ENCODE data around the gene DIS3L2.
"Not testable (repeated sequence)": the region's sequence is repeated elsewhere in the genome, so short reads cannot be mapped to it uniquely, and the experiment has no call there.

Gene DIS3L2

GRCh38 chr2:232366461-232366860 lies 404.9 kb downstream of the DIS3L2 start:
- not testable (repeated sequence) for H3K27ac ChIP-seq (ENCODE audit: low read length); H3K4me1 ChIP-seq (ENCODE audit: control insufficient read depth in 1 of 2, insufficient read depth in 2 of 2, low read length in 2 of 2); H3K9me3 ChIP-seq (ENCODE audit: control insufficient read depth in 1 of 2, low read length in 2 of 2); H3K36me3 ChIP-seq (ENCODE audit: control insufficient read depth in 1 of 2, insufficient read depth in 2 of 2, low read length in 2 of 2); H3K4me3 ChIP-seq (ENCODE audit: low read depth in 1 of 2, low read length in 2 of 2); H3K27me3 ChIP-seq (ENCODE audit: low read depth, low read length)

GRCh38 chr2:232367016-232367415 lies 405.5 kb downstream of the DIS3L2 start:
- H3K4me3 ChIP-seq (ENCODE audit: low read depth in 1 of 2, low read length in 2 of 2): no peak overlapping the region
- H3K27me3 ChIP-seq (ENCODE audit: low read depth, low read length): no peaks in the 10 kb centered on the region
- no peaks in the 10 kb centered on the region for H3K9me3 ChIP-seq (ENCODE audit: control insufficient read depth in 1 of 2, low read length in 2 of 2)
- H3K4me1 ChIP-seq (ENCODE audit: control insufficient read depth in 1 of 2, insufficient read depth in 2 of 2, low read length in 2 of 2): peaks cover 0 to 4% of the 10 kb centered on the region in 2 donors
- H3K27ac ChIP-seq (ENCODE audit: low read length): no peak overlapping the region
- no peaks in the 10 kb centered on the region for H3K36me3 ChIP-seq (ENCODE audit: control insufficient read depth in 1 of 2, insufficient read depth in 2 of 2, low read length in 2 of 2)

- no peaks in the 10 kb centered on the region for H3K36me3 ChIP-seq (ENCODE audit: control insufficient read depth in 1 of 2, insufficient read depth in 2 of 2, low read length in 2 of 2)
- no peak overlapping the region for H3K4me3 ChIP-seq (ENCODE audit: low read depth in 1 of 2, low read length in 2 of 2)
- H3K9me3 ChIP-seq (ENCODE audit: control insufficient read depth in 1 of 2, low read length in 2 of 2): no peaks in the 10 kb centered on the region
- H3K27me3 ChIP-seq (ENCODE audit: low read depth, low read length): no peaks in the 10 kb centered on the region
- peaks cover 0 to 4% of the 10 kb centered on the region in 2 donors for H3K4me1 ChIP-seq (ENCODE audit: control insufficient read depth in 1 of 2, insufficient read depth in 2 of 2, low read length in 2 of 2)
- no peak overlapping the region for H3K27ac ChIP-seq (ENCODE audit: low read length)
Measured at GRCh38 chr2:232367591-232368233, 406.2 kb downstream of the DIS3L2 start.

- H3K27ac ChIP-seq (ENCODE audit: low read length): no peak overlapping the region
- no peaks in the 10 kb centered on the region for H3K9me3 ChIP-seq (ENCODE audit: control insufficient read depth in 1 of 2, low read length in 2 of 2)
- no peaks in the 10 kb centered on the region for H3K27me3 ChIP-seq (ENCODE audit: low read depth, low read length)
- H3K36me3 ChIP-seq (ENCODE audit: control insufficient read depth in 1 of 2, insufficient read depth in 2 of 2, low read length in 2 of 2): no peaks in the 10 kb centered on the region
- peaks cover 0 to 4% of the 10 kb centered on the region in 2 donors for H3K4me1 ChIP-seq (ENCODE audit: control insufficient read depth in 1 of 2, insufficient read depth in 2 of 2, low read length in 2 of 2)
- H3K4me3 ChIP-seq (ENCODE audit: low read depth in 1 of 2, low read length in 2 of 2): no peak overlapping the region
Measured at GRCh38 chr2:232368311-232368731, 406.8 kb downstream of the DIS3L2 start.

GRCh38 chr2:232369126-232369951 lies 407.8 kb downstream of the DIS3L2 start:
- Histone ChIP-seq H3K27ac (ENCODE audit: low read length) (no peak overlapping the region), H3K4me1 (ENCODE audit: control insufficient read depth in 1 of 2, insufficient read depth in 2 of 2, low read length in 2 of 2) (peaks cover 0 to under 1% of the 10 kb centered on the region in 2 donors), H3K36me3 (ENCODE audit: control insufficient read depth in 1 of 2, insufficient read depth in 2 of 2, low read length in 2 of 2) (no peaks in the 10 kb centered on the region), H3K4me3 (ENCODE audit: low read depth in 1 of 2, low read length in 2 of 2) (no peak overlapping the region), H3K27me3 (ENCODE audit: low read depth, low read length) (no peaks in the 10 kb centered on the region), H3K9me3 (ENCODE audit: control insufficient read depth in 1 of 2, low read length in 2 of 2) (no peaks in the 10 kb centered on the region)

- not testable (repeated sequence) for H3K36me3 ChIP-seq (ENCODE audit: control insufficient read depth in 1 of 2, insufficient read depth in 2 of 2, low read length in 2 of 2); H3K27me3 ChIP-seq (ENCODE audit: low read depth, low read length); H3K27ac ChIP-seq (ENCODE audit: low read length); H3K9me3 ChIP-seq (ENCODE audit: control insufficient read depth in 1 of 2, low read length in 2 of 2); H3K4me1 ChIP-seq (ENCODE audit: control insufficient read depth in 1 of 2, insufficient read depth in 2 of 2, low read length in 2 of 2); H3K4me3 ChIP-seq (ENCODE audit: low read depth in 1 of 2, low read length in 2 of 2)
Measured at GRCh38 chr2:232370007-232370406, 408.5 kb downstream of the DIS3L2 start.

- Histone ChIP-seq H3K27me3 (ENCODE audit: low read depth, low read length) (no peaks in the 10 kb centered on the region), H3K4me1 (ENCODE audit: control insufficient read depth in 1 of 2, insufficient read depth in 2 of 2, low read length in 2 of 2) (no peaks in the 10 kb centered on the region), H3K27ac (ENCODE audit: low read length) (no peak overlapping the region), H3K9me3 (ENCODE audit: control insufficient read depth in 1 of 2, low read length in 2 of 2) (no peaks in the 10 kb centered on the region), H3K36me3 (ENCODE audit: control insufficient read depth in 1 of 2, insufficient read depth in 2 of 2, low read length in 2 of 2) (no peaks in the 10 kb centered on the region), H3K4me3 (ENCODE audit: low read depth in 1 of 2, low read length in 2 of 2) (no peak overlapping the region)
Measured at GRCh38 chr2:232372231-232373208, 411.0 kb downstream of the DIS3L2 start.

GRCh38 chr2:232374356-232374755 lies 412.8 kb downstream of the DIS3L2 start:
- Histone ChIP-seq H3K4me3 (ENCODE audit: low read depth in 1 of 2, low read length in 2 of 2) (no peak overlapping the region), H3K27ac (ENCODE audit: low read length) (no peak overlapping the region), H3K27me3 (ENCODE audit: low read depth, low read length) (no peaks in the 10 kb centered on the region)

GRCh38 chr2:232375164-232375563 lies 413.7 kb downstream of the DIS3L2 start:
- H3K4me1 ChIP-seq (ENCODE audit: control insufficient read depth in 1 of 2, insufficient read depth in 2 of 2, low read length in 2 of 2): no peaks in the 10 kb centered on the region
- H3K27me3 ChIP-seq (ENCODE audit: low read depth, low read length): no peaks in the 10 kb centered on the region
- H3K4me3 ChIP-seq (ENCODE audit: low read depth in 1 of 2, low read length in 2 of 2): no peak overlapping the region
- no peaks in the 10 kb centered on the region for H3K36me3 ChIP-seq (ENCODE audit: control insufficient read depth in 1 of 2, insufficient read depth in 2 of 2, low read length in 2 of 2)
- H3K9me3 ChIP-seq (ENCODE audit: control insufficient read depth in 1 of 2, low read length in 2 of 2): no peaks in the 10 kb centered on the region
- no peak overlapping the region for H3K27ac ChIP-seq (ENCODE audit: low read length)

More at GRCh38 chr2:232374356-232374755, 412.8 kb downstream of the DIS3L2 start:
- H3K36me3 ChIP-seq (ENCODE audit: control insufficient read depth in 1 of 2, insufficient read depth in 2 of 2, low read length in 2 of 2): no peaks in the 10 kb centered on the region
- no peaks in the 10 kb centered on the region for H3K4me1 ChIP-seq (ENCODE audit: control insufficient read depth in 1 of 2, insufficient read depth in 2 of 2, low read length in 2 of 2)
- H3K9me3 ChIP-seq (ENCODE audit: control insufficient read depth in 1 of 2, low read length in 2 of 2): no peaks in the 10 kb centered on the region

- H3K27ac ChIP-seq (ENCODE audit: low read length): no peak overlapping the region
- no peaks in the 10 kb centered on the region for H3K9me3 ChIP-seq (ENCODE audit: control insufficient read depth in 1 of 2, low read length in 2 of 2)
- H3K36me3 ChIP-seq (ENCODE audit: control insufficient read depth in 1 of 2, insufficient read depth in 2 of 2, low read length in 2 of 2): no peaks in the 10 kb centered on the region
- H3K4me1 ChIP-seq (ENCODE audit: control insufficient read depth in 1 of 2, insufficient read depth in 2 of 2, low read length in 2 of 2): no peaks in the 10 kb centered on the region
- no peaks in the 10 kb centered on the region for H3K27me3 ChIP-seq (ENCODE audit: low read depth, low read length)
- no peak overlapping the region for H3K4me3 ChIP-seq (ENCODE audit: low read depth in 1 of 2, low read length in 2 of 2)
Measured at GRCh38 chr2:232376260-232376659, 414.7 kb downstream of the DIS3L2 start.

GRCh38 chr2:232376713-232377112 lies 415.2 kb downstream of the DIS3L2 start:
- Histone ChIP-seq H3K27me3 (ENCODE audit: low read depth, low read length) (peaks cover 1% of the 10 kb centered on the region), H3K27ac (ENCODE audit: low read length) (no peak overlapping the region), H3K36me3 (ENCODE audit: control insufficient read depth in 1 of 2, insufficient read depth in 2 of 2, low read length in 2 of 2) (no peaks in the 10 kb centered on the region), H3K4me3 (ENCODE audit: low read depth in 1 of 2, low read length in 2 of 2) (no peak overlapping the region), H3K9me3 (ENCODE audit: control insufficient read depth in 1 of 2, low read length in 2 of 2) (no peaks in the 10 kb centered on the region), H3K4me1 (ENCODE audit: control insufficient read depth in 1 of 2, insufficient read depth in 2 of 2, low read length in 2 of 2) (no peaks in the 10 kb centered on the region)

Measured in muscle layer of duodenum (tissue), 2 donors.